SJSA1 (cell line): ENCODE measurements around the gene B4GALNT3. TPM values are rescaled to one million over a fixed set of nuclear protein-coding genes. Genes with fewer than 3 reads are reported as not detected.

ENCODE experiments used
- DNase-seq, 2 experiments: peaks; one replicate each; pipeline ENCODE4 v3.0.0-alpha.2; 2015 to 2020; ENCODE audit warnings: low spot score in 2 of 2, low read depth in 1 of 2
- H3K27ac ChIP-seq: fragments of 250-450 bp; sonication (Bioruptor Pico); 2 replicates; pipeline ENCODE4 v1.5.1; 2020; ENCODE audit warnings: mild to moderate bottlenecking, moderate library complexity
- H3K27me3 ChIP-seq: fragments of 250-450 bp; sonication (Bioruptor Pico); replicated peaks from 2 replicates; pipeline ENCODE4 v1.5.1; 2020; ENCODE audit warnings: mild to moderate bottlenecking, moderate library complexity
- H3K36me3 ChIP-seq: fragments of 250-450 bp; sonication (Bioruptor Pico); 2 replicates; pipeline ENCODE4 v1.5.1; 2020; ENCODE audit warnings: mild to moderate bottlenecking
- H3K4me1 ChIP-seq: fragments of 250-450 bp; sonication (Bioruptor Pico); replicated peaks from 2 replicates; pipeline ENCODE4 v1.6.1; 2021; ENCODE audit warnings: mild to moderate bottlenecking
- H3K4me3 ChIP-seq: fragments of 250-450 bp; sonication (Bioruptor Pico); 2 replicates; pipeline ENCODE4 v1.5.1; 2020; ENCODE audit warnings: mild to moderate bottlenecking
- H3K9me3 ChIP-seq: fragments of 250-450 bp; sonication (Bioruptor Pico); replicated peaks from 2 replicates; pipeline ENCODE4 v1.5.1; 2020; ENCODE audit warnings: mild to moderate bottlenecking
- total RNA-seq: library from RNA; depleted of rRNA; stranded (reverse); fragments of >200 nt; shearing (Covaris generic); gene quantifications from 2 replicates; pipeline ENCODE4 v1.2.3, GENCODE V29; 2014

B4GALNT3 gene
- total RNA-seq, 1 experiment from 2014 or later = not detected

- Histone ChIP-seq H3K27me3 (no peaks in the 10 kb centered on the region), H3K4me1 (no peaks in the 10 kb centered on the region), H3K4me3 (no peak overlapping the region), H3K9me3 (no peaks in the 10 kb centered on the region), H3K36me3 (no peaks in the 10 kb centered on the region), H3K27ac (no peak overlapping the region)
- no peak for DNase-seq
Measured at GRCh38 chr12:587132-588023, 127.6 kb downstream of the B4GALNT3 start.

DNA sequence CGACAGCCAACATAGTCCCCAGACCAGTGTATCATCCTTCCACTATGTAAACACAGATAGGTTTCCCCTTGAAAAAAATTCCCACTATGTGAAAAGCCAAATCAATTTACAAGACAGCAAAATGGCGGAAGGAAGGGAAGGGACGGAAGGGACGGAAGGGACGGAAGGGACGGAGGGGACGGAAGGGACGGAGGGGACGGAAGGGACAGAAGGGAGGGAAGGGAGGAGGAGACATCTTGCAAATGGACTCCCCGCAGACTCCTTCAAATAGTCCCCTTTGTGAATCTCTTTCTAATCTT, 128.2 kb downstream of the B4GALNT3 start:
- Histone ChIP-seq H3K9me3 (no peaks in the 10 kb centered on the region), H3K4me1 (no peaks in the 10 kb centered on the region), H3K27me3 (no peaks in the 10 kb centered on the region), H3K4me3 (no peak overlapping the region), H3K36me3 (no peaks in the 10 kb centered on the region), H3K27ac (no peak overlapping the region)
- no peak for DNase-seq

DNA sequence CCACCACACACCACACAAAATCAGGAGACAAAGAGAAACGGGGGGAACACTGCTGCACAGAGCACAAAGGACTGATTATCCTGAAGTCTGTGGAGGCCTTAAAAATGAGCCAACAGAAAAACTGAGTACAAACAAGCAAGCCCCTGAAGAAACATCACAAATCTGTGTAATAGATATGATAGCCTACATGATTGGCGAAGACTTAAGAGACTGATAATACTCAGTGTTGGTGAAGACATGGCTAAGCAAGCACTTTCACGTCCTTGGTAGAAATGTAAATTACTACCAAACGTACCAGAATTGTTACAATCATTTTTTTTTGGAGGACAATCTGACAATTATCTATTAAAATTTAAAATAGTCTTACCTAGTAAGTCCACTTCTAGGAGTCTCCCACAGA, 128.9 kb downstream of the B4GALNT3 start:
- Histone ChIP-seq H3K4me1 (no peaks in the 10 kb centered on the region), H3K4me3 (no peak overlapping the region), H3K27ac (no peak overlapping the region), H3K36me3 (no peaks in the 10 kb centered on the region), H3K27me3 (0 out of 2 replicates have a peak, but pooled peaks cover under 1% of the 10 kb centered on the region), H3K9me3 (no peaks in the 10 kb centered on the region)
- no peak for DNase-seq

GRCh38 chr12:590206-590750, 130.5 kb downstream of the B4GALNT3 start:
- no peaks in the 10 kb centered on the region for H3K4me1 ChIP-seq
- no peaks in the 10 kb centered on the region for H3K9me3 ChIP-seq
- DNase-seq = no peak
- H3K36me3 ChIP-seq = no peaks in the 10 kb centered on the region
- no peak overlapping the region for H3K27ac ChIP-seq
- H3K4me3 ChIP-seq = no peak overlapping the region
- 0 out of 2 replicates have a peak, but pooled peaks cover 4% of the 10 kb centered on the region for H3K27me3 ChIP-seq

GRCh38 chr12:591167-592023, 131.7 kb downstream of the B4GALNT3 start:
- Histone ChIP-seq H3K36me3 (no peaks in the 10 kb centered on the region), H3K4me3 (no peak overlapping the region), H3K4me1 (0 out of 2 replicates have a peak, but pooled peaks cover 3% of the 10 kb centered on the region), H3K27ac (no peak overlapping the region), H3K27me3 (0 out of 2 replicates have a peak, but pooled peaks cover 4% of the 10 kb centered on the region), H3K9me3 (no peaks in the 10 kb centered on the region)
- no peak for DNase-seq

- Histone ChIP-seq H3K4me3 (no peak overlapping the region), H3K27me3 (0 out of 2 replicates have a peak, but pooled peaks cover 4% of the 10 kb centered on the region), H3K9me3 (no peaks in the 10 kb centered on the region), H3K36me3 (no peaks in the 10 kb centered on the region), H3K27ac (no peak overlapping the region), H3K4me1 (peaks cover 5% of the 10 kb centered on the region; the same call in 1 of the 2 replicates)
- DNase-seq = no peak
Measured at GRCh38 chr12:592024-592505, 132.3 kb downstream of the B4GALNT3 start.

DNA sequence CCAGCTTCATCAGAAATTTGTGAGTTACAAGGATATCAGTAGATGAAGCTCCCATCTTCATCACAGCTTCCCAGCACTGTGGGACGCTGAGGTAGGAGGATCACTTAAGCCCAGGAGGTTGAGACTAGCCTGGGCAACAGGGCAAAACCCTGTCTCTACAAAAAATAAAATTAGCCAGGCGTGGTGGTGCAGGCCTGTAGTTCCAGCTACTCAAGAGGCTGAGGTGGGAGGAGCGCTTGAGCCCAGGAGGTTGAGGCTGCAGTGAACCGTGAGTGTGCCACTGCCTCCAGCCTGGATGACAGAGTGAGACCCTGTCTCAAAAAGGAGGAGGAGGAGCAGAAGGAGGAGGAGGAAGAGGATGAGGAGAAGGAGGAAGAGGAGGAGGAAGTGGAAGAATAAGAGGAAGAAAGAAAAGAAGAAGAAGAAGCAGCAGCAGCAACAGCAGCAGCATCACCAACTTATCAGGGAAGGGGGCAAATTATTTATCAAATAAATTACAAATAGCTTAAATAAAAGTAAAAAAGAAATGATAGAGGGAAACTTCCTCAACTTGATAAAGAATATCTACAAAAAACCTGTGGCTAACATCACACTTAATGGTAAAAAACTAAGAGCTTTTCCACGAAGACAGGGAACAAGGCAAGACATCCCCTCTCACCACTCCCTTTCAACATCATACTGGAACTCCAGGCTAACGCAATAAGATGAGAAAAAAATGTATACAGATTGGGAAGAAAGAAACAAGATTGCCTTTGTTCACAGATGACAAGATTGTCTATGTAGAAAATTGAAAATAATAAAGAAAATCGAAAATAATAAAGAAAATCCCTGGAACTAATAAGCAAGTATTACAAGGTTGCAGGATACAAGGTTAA, 133.9 kb downstream of the B4GALNT3 start:
- Histone ChIP-seq H3K36me3 (no peaks in the 10 kb centered on the region), H3K4me3 (no peak overlapping the region), H3K27ac (no peak overlapping the region), H3K27me3 (0 out of 2 replicates have a peak, but pooled peaks cover 4% of the 10 kb centered on the region), H3K9me3 (no peaks in the 10 kb centered on the region), H3K4me1 (peaks cover 20% of the 10 kb centered on the region)
- DNase-seq = no peak

- Histone ChIP-seq H3K27ac (no peak overlapping the region), H3K9me3 (no peaks in the 10 kb centered on the region), H3K4me1 (peaks cover 49% of the 10 kb centered on the region), H3K36me3 (no peaks in the 10 kb centered on the region), H3K4me3 (no peak overlapping the region), H3K27me3 (0 out of 2 replicates have a peak, but pooled peaks cover 4% of the 10 kb centered on the region)
- no peak for DNase-seq
Measured at GRCh38 chr12:597926-598568, 138.3 kb downstream of the B4GALNT3 start.

GRCh38 chr12:599756-600155, 140.0 kb downstream of the B4GALNT3 start:
- H3K4me3 ChIP-seq = no peak overlapping the region
- no peaks in the 10 kb centered on the region for H3K36me3 ChIP-seq
- no peaks in the 10 kb centered on the region for H3K9me3 ChIP-seq
- peak; percentile 56 to 72 for DNase-seq
- H3K4me1 ChIP-seq = peaks cover 52% of the 10 kb centered on the region
- H3K27me3 ChIP-seq = no peaks in the 10 kb centered on the region
- H3K27ac ChIP-seq = peak overlapping the region; percentile 50

DNA sequence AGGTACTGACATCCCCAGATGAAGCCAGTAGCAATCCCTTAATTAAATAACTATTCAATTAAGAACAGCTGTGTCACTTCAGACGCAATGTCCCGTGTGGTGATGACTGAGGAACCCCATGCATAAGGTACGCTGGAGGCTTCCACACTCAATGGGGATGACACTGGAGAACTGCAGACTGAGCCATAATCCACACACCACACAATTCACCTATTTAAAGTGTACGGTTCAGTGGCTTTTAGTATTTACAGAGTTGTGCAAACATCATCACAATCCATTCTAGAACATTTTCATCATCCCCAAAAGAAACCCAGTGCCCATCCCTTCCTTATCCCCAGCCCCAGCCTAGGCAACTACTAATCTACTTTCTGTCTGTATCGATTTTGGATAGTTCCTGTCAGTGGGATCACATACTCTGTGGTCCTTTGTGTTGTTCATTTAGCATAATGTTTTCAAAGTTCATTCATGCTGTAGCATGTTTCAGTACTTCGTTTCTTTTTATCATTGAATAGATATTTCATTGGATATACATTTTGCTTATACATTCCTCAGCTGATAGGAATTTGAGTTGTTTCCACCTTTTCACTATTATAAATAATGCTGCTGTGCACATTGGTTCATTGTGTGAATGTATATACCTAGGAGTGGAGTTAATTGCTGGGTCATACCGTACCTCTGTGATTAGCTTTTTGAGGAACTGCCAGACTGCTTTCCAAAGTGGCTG, 142.4 kb downstream of the B4GALNT3 start:
- no peak for DNase-seq
- Histone ChIP-seq H3K27me3 (no peaks in the 10 kb centered on the region), H3K4me3 (no peak overlapping the region), H3K4me1 (peaks cover 47% of the 10 kb centered on the region), H3K36me3 (no peaks in the 10 kb centered on the region), H3K27ac (no peak overlapping the region), H3K9me3 (no peaks in the 10 kb centered on the region)

GRCh38 chr12:602700-603068, 142.9 kb downstream of the B4GALNT3 start:
- DNase-seq = no peak
- Histone ChIP-seq H3K27me3 (no peaks in the 10 kb centered on the region), H3K36me3 (no peaks in the 10 kb centered on the region), H3K4me1 (peaks cover 42% of the 10 kb centered on the region), H3K4me3 (no peak overlapping the region), H3K9me3 (no peaks in the 10 kb centered on the region), H3K27ac (no peak overlapping the region)

GRCh38 chr12:604956-605355, 145.2 kb downstream of the B4GALNT3 start:
- peaks cover 21% of the 10 kb centered on the region for H3K4me1 ChIP-seq
- no peak for DNase-seq

More at GRCh38 chr12:604956-605355, 145.2 kb downstream of the B4GALNT3 start:
- Histone ChIP-seq H3K27me3 (no peaks in the 10 kb centered on the region), H3K4me3 (no peak overlapping the region), H3K27ac (no peak overlapping the region), H3K36me3 (no peaks in the 10 kb centered on the region), H3K9me3 (no peaks in the 10 kb centered on the region)
